DND-41 (cell line): Measurements from ENCODE around the gene RAD50.
"Not testable (repeated sequence)": the region's sequence is repeated elsewhere in the genome, so short reads cannot be mapped to it uniquely, and the experiment has no call there.

Experiments used
- EZH2 ChIP-seq: IDR thresholded peaks from 3 replicates; pipeline ENCODE4 v1.6.1; 2012; ENCODE audit warnings: borderline replicate concordance, low read depth, mild to moderate bottlenecking, moderate library complexity, low read length, inconsistent platforms; ENCODE audit not compliant: severe bottlenecking
- TF ChIP-seq, protein P1 (sequence below): IDR thresholded peaks from 2 replicates; pipeline ENCODE4 v1.5.1; 2012; ENCODE audit warnings: borderline replicate concordance, low read length, moderate library complexity, mild to moderate bottlenecking; ENCODE audit not compliant: poor library complexity, severe bottlenecking; ENCODE audit errors: extremely low read depth

DNA sequence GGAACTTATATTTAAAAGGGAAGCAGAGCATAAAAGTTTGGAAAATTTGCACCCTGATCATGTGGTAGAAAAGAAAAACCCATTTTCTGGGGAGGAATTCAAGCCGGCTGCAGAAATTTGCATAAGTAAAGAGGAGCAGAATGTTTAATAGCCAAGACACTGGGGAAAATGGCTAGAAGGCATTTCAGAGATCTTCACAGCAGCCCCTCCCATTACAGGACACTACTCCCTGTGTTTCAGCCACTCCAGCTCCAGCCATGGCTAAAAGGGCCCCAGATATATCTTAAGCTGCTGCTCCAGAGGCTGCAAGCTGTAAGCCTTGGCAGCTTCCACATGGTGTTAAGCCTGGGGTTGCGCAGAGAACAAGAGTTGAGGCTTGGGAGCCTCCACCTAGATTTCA lies 7.8 kb downstream of the RAD50 start:
- TF ChIP-seq, protein P1, sequence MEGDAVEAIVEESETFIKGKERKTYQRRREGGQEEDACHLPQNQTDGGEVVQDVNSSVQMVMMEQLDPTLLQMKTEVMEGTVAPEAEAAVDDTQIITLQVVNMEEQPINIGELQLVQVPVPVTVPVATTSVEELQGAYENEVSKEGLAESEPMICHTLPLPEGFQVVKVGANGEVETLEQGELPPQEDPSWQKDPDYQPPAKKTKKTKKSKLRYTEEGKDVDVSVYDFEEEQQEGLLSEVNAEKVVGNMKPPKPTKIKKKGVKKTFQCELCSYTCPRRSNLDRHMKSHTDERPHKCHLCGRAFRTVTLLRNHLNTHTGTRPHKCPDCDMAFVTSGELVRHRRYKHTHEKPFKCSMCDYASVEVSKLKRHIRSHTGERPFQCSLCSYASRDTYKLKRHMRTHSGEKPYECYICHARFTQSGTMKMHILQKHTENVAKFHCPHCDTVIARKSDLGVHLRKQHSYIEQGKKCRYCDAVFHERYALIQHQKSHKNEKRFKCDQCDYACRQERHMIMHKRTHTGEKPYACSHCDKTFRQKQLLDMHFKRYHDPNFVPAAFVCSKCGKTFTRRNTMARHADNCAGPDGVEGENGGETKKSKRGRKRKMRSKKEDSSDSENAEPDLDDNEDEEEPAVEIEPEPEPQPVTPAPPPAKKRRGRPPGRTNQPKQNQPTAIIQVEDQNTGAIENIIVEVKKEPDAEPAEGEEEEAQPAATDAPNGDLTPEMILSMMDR: not testable (repeated sequence)
- TF ChIP-seq EZH2: not testable (repeated sequence)
